DND-41 (cell line): Measurements from ENCODE around the gene PTGER1.

Experiments used
- CTCF ChIP-seq: IDR thresholded peaks from 2 replicates; pipeline ENCODE4 v1.5.1; 2012; ENCODE audit warnings: borderline replicate concordance, low read length, moderate library complexity, mild to moderate bottlenecking; ENCODE audit not compliant: poor library complexity, severe bottlenecking; ENCODE audit errors: extremely low read depth
- EZH2 ChIP-seq: IDR thresholded peaks from 3 replicates; pipeline ENCODE4 v1.6.1; 2012; ENCODE audit warnings: borderline replicate concordance, low read depth, mild to moderate bottlenecking, moderate library complexity, low read length, inconsistent platforms; ENCODE audit not compliant: severe bottlenecking

GRCh38 chr19:14443632-14444216, 31.4 kb downstream of the PTGER1 start:
- TF ChIP-seq CTCF (no peak), EZH2 (no peak)
